Epidermal melanocyte (primary cell): ENCODE results near the gene SIMC1.
"Not testable (repeated sequence)": the region's sequence is repeated elsewhere in the genome, so short reads cannot be mapped to it uniquely, and the experiment has no call there.

Source experiments
- DNase-seq: peaks from one replicate; pipeline ENCODE4 v3.0.0; 2011; ENCODE audit warnings: low spot score; ENCODE audit not compliant: insufficient read length

SIMC1 gene

GRCh38 chr5:176214466-176215021 is 23.7 kb upstream of the SIMC1 start:
- not testable (repeated sequence) for DNase-seq

DNA sequence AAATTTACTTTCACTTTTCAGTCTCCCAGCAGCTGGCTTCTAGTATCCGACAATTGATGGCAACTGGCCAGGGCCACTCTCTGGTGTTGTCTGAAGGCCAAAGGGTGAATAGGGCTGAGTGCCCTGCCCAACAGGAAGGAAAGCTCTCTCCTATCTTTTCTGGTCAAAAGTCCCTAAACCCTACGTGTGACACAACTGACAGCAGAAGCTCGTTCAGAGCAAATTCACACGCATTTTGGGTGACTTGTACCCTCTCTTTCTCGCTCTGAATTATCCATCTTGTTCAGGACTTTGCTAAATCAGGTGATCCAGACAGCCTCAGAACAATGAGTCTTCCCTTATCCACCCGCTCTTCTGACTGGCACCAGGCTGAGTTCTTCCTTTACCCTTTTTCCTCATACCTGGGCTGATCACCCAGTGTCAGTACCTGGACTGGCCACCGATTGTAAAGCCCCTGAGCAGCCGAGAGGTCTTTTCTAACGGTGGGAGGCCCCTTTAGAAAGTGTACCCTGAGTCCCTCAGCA is 21.8 kb upstream of the SIMC1 start:
- not testable (repeated sequence) for DNase-seq

DNA sequence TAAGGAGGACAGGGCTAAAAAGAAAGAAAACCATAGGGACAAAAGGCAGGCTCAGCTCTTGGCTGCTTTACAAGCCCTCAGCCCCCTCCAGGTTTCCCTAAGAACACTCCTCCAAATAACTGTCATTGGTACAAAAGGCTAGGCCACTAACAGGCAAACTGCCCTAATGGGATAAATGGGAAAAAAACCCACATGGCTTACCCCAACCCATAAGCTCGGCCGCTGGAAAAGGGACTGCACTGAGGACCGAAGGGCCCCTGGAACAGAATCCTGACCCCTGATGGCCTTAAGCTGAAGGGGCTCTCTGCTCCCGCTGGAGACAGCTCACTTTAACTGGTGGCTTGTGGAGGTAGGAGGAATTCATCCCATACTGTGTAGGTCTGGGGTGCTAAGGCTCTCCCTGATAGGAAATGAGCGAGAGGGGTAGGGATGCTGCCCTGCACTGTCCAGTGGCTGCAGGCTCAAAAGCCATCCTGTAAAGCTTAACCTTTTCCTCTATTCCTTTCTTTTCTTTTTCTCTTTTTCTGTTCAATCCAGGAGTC is 21.0 kb upstream of the SIMC1 start:
- not testable (repeated sequence) for DNase-seq

GRCh38 chr5:176217764-176218163 is 20.5 kb upstream of the SIMC1 start:
- not testable (repeated sequence) for DNase-seq

- DNase-seq = not testable (repeated sequence)
Measured at GRCh38 chr5:176222006-176222405, 16.2 kb upstream of the SIMC1 start.

DNA sequence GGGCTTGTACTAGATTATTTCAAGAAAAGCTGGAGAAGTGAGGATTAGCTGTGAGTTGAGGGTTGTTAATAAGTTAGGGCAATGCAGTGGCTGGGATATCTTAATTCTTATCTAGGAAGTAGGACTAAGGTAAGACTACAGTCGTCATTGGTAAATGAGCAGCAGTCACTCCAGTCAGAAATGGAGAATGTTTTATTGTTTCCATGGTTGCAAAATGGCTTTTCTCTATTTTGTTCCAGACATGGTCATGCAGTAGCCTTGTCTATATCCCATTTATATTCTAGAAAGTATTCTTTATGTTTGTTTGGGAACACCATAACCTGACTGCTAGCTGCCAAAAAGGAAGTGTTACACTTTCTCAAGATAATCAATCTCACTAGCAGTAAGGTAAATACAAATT is 9.9 kb upstream of the SIMC1 start:
- DNase-seq = not testable (repeated sequence)

GRCh38 chr5:176233253-176233652 is 5.0 kb upstream of the SIMC1 start:
- DNase-seq = not testable (repeated sequence)

DNA sequence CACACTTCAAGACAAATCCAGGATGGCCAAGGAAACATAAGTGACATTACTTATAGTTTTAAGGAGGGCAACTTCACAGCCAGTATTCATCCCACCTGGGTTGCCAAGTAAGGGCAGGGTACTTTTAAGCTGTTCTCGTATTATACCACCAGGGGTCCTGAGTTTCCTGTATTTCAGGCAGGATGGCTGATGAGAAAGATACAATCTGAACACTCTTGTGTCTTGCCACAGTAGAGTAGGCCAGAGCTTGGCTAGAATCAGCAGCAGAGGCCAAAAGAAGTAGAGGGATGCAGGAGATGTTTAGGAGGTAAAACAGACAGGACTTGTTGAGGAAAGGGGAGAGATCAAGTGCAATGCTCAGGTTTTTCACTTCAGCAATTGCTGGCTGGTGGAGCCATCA is 3.1 kb upstream of the SIMC1 start:
- DNase-seq = peak; percentile 13

GRCh38 chr5:176238645-176239283 is 540 bp downstream of the SIMC1 start:
- DNase-seq = not testable (repeated sequence)

DNA sequence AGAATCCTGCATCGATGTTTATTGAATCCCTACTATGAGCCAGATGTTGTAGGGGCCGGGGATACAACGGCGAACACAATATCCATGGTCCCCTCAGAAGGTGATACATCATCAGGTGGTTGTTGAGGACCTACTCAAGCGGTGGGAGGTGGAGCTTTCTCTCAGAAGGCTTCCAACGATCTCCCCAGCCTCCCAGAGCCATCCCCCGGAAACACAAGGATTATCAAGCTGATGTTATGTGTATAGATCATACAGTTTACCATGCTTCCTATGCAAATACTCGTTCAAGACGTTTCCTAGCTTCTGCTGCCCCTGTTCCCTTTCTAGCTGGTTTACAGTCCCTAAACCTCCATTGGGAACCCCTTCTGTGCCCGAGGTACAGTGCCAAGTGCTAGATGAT is 1.1 kb downstream of the SIMC1 start:
- not testable (repeated sequence) for DNase-seq

DNA sequence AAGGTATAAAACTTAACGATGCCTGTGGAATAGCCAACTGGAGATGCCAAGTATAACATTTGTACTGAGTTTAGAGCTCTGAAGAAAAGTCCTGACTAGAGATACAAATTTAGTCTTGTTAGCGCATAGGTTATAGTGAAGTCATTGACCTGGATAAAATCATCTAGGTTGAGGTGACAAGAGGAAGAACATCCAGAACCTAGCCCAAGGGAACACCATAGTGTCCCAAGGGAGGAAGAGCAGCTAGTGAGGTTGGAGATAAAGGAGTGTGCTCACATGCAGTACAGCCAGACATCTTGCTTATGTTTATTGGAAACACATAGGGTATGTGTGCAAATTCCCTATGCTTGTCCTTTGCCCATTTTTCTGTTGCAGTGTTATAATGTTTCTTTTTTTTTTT is 6.1 kb downstream of the SIMC1 start:
- DNase-seq = not testable (repeated sequence)

DNA sequence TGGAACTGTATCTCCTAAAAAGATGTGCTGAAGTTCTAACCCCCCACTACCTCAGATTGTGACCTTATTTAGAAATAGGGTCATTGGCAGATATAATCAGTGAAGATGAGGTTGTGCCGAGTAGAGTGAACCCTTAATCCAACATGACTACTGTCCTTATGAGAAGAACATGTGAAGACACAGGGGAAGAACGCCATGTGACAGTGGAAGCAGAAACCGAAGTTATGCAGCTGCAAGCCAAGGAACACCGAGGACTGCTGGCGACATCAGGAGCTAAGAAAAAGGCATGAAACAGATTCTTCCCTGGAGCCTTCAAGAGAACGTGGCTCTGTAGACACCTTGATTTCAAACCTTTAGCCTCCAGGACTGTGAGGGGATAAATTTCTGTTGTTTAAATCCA is 6.8 kb downstream of the SIMC1 start:
- DNase-seq = not testable (repeated sequence)

DNA sequence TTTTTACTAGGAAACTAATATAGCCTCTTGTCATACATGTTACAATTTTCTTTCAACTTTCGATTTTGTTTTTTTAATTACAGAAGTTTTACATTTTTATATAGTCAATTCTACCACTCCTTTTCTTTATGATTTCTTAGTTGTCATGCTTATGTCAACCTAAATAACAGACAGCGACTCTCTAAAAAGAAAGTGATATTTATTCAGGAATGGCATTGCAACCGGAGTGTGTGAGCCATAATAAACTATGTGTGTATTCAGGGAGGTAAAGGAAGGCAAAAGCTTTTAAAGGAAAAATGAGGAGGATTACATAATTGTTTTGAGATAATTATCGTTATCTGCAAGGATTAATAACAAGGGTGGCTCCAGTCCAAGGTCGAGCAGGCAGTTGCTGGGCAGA is 7.3 kb downstream of the SIMC1 start:
- DNase-seq = not testable (repeated sequence)

DNA sequence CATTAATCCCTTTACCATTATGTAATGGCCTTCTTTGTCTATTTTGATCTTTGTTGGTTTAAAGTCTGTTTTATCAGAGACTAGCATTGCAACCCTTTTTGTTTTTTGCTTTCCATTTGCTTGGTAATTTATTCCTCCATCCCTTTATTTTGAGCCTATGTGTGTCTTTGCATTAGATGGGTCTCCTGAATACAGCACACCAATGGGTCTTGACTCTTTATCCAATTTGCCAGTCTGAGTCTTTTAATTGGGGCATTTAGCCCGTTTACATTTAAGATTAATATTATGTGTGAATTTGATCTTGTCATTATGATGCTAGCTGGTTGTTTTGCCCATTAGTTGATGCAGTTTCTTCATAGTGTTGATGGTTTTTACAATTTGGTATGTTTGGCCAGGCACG is 12.5 kb downstream of the SIMC1 start:
- not testable (repeated sequence) for DNase-seq

- not testable (repeated sequence) for DNase-seq
Measured at GRCh38 chr5:176252171-176252570, 13.9 kb downstream of the SIMC1 start.

- DNase-seq = not testable (repeated sequence)
Measured at GRCh38 chr5:176253370-176254065, 15.3 kb downstream of the SIMC1 start.

- not testable (repeated sequence) for DNase-seq
Measured at GRCh38 chr5:176254066-176254393, 15.8 kb downstream of the SIMC1 start.

GRCh38 chr5:176257871-176258505 is 19.8 kb downstream of the SIMC1 start:
- not testable (repeated sequence) for DNase-seq

- not testable (repeated sequence) for DNase-seq
Measured at GRCh38 chr5:176260682-176261081, 22.5 kb downstream of the SIMC1 start.

DNA sequence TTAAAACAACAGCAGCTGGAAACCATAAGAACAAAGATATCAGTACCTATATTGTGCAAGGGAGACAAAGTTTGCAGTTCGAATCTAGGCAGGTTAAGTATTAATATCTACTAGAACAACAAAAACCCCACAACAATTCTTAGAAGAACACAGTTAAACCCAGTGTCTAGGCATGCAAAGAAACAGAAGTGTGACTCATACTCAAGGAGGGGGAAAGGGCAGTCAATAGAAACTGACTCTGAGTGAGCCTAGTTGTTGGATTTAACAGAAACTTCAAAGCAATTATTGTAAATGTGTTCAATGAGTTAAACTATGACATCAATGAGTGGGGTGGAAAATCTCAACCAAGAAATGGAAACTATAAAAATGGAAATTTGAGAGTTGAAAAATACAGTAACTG is 28.2 kb downstream of the SIMC1 start:
- DNase-seq = not testable (repeated sequence)

- not testable (repeated sequence) for DNase-seq
Measured at GRCh38 chr5:176289018-176289417, 50.8 kb downstream of the SIMC1 start.
